Panc1 (cell line): Measurements from ENCODE around the gene OBP2A. TPM values are rescaled to one million over a fixed set of nuclear protein-coding genes. Genes with fewer than 3 reads are reported as not detected.

Experiments
- ATAC-seq: fragments of 200-7000 bp; cut with Tn5 transposase; 2 replicates; pipeline ENCODE4 v1.9.1; 2020; ENCODE audit warnings: mild to moderate bottlenecking, moderate library complexity
- BruUV-seq: library from RNA; stranded (reverse); fragments of 400-500 nt; replicated peaks from 2 replicates; lab custom pipeline; 2021; lab: Mats Ljungman, UMichigan
- CTCF ChIA-PET: fragments of 300-600 bp; sonication (Branson Sonifier 250); formaldehyde crosslinking; loops from one replicate; lab custom pipeline; 2022; ENCODE audit warnings: antibody characterized with exemption; lab: Charles Lee
- POLR2A ChIA-PET: fragments of 300-600 bp; sonication (Branson Sonifier 250); formaldehyde crosslinking; loops from one replicate; lab custom pipeline; 2022; ENCODE audit warnings: antibody characterized with exemption; lab: Charles Lee
- DNase-seq: peaks from one replicate; pipeline ENCODE4 v3.0.0-alpha.2; 2010; ENCODE audit warnings: low read depth, low spot score
- H3K27ac ChIP-seq: 2 replicates; pipeline ENCODE4 v1.5.1; 2011; ENCODE audit warnings: mild to moderate bottlenecking, low read length, inconsistent platforms
- H3K27me3 ChIP-seq: fragments of 200-500 bp; sonication (Bioruptor generic); 2 replicates; pipeline ENCODE4 v1.6.0; 2014; ENCODE audit warnings: low read length, inconsistent platforms; ENCODE audit not compliant: control insufficient read depth, insufficient read depth
- H3K36me3 ChIP-seq: fragments of 200-500 bp; sonication (Bioruptor generic); 2 replicates; pipeline ENCODE4 v1.5.1; 2014; ENCODE audit warnings: inconsistent platforms, mild to moderate bottlenecking, low read length, moderate library complexity; ENCODE audit not compliant: control insufficient read depth, insufficient read depth
- H3K4me1 ChIP-seq: 2 replicates; pipeline ENCODE4 v1.5.1; 2011; ENCODE audit warnings: inconsistent platforms, mild to moderate bottlenecking, low read length, moderate library complexity; ENCODE audit not compliant: control insufficient read depth, insufficient read depth
- H3K4me3 ChIP-seq, 2 experiments: 2 replicates each; pipeline ENCODE4 v1.5.1; 2011 to 2012; ENCODE audit warnings: low read depth in 2 of 2, low read length in 2 of 2, mild to moderate bottlenecking in 2 of 2, inconsistent platforms in 1 of 2, moderate library complexity in 1 of 2
- H3K9me3 ChIP-seq: fragments of 200-500 bp; sonication (Bioruptor generic); 2 replicates; pipeline ENCODE4 v1.5.1; 2014; ENCODE audit warnings: low read depth, mild to moderate bottlenecking, inconsistent platforms, low read length, moderate library complexity; ENCODE audit not compliant: control insufficient read depth, insufficient read depth
- POLR2AphosphoS5 ChIP-seq: IDR thresholded peaks from 2 replicates; pipeline ENCODE4 v1.6.1; 2012; ENCODE audit warnings: mild to moderate bottlenecking, low read depth, low read length, moderate library complexity
- REST ChIP-seq, 2 experiments: IDR thresholded peaks; 2 replicates each; pipeline ENCODE4 v1.6.1; 2011 to 2012; ENCODE audit warnings: low read depth in 2 of 2, control low read depth in 1 of 2, low read length in 1 of 2, mild to moderate bottlenecking in 1 of 2, moderate library complexity in 1 of 2; ENCODE audit not compliant: insufficient read depth in 1 of 2
- SIN3A ChIP-seq: IDR thresholded peaks from 2 replicates; pipeline ENCODE4 v1.6.1; 2012; ENCODE audit warnings: low read depth, mild to moderate bottlenecking, low read length, moderate library complexity, borderline replicate concordance; ENCODE audit not compliant: insufficient read depth
- TCF7L2 ChIP-seq: IDR thresholded peaks from 2 replicates; pipeline ENCODE4 v1.6.1; 2011; ENCODE audit warnings: mild to moderate bottlenecking, low read depth, low read length, inconsistent platforms
- in situ Hi-C: cut with HindIII; loops from 2 replicates; pipeline ENCODE4 v1.10.0; 2016; ENCODE audit warnings: low sequenced_read_pairs, low pct_unique_long_range_greater_than_20kb
- intact Hi-C: fragments of 100-400 bp; cut with micrococcal nuclease; formaldehyde crosslinking; loops from one replicate; pipeline ENCODE4 v1.10.0; 2022; ENCODE audit not compliant: unreplicated experiment
- total RNA-seq: library from RNA; stranded (reverse); gene quantifications from one replicate; pipeline ENCODE4 v1.2.1, GENCODE V29; 2021; ENCODE audit not compliant: unreplicated experiment
- TF ChIP-seq, protein P1 (sequence below): fragments of 450-650 bp; IDR thresholded peaks from 2 replicates; pipeline ENCODE4 v1.5.1; 2017; ENCODE audit warnings: mild to moderate bottlenecking

The OBP2A gene
- total RNA-seq, 1 experiment from 2014 or later = not detected

DNA sequence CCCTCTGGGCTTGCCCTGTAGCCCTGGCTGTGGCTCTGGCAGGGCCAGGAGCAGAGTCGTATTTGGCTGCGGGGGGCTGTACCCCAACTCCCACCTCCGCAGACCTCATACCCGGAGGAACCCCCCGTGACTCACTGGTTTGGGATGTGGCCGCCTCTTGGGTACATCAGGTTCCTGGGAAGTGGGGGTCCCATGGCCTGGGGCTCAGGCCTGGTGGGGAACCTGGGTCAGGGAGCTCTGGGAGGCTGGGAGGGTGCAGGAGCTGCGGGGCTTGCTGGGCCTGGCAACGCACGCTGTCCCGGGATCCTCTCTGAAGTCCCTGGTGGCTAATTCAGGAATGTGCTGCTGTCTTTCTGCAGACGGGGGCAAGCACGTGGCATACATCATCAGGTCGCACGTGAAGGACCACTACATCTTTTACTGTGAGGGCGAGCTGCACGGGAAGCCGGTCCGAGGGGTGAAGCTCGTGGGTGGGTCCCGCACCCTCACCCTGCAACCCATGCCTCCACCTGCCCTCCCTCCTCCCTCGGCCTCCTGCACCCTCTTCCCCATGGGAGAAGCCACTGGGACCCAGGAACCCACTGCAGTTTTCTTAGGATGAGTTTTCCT, 22.3 kb upstream of the OBP2A start:
- TF ChIP-seq TCF7L2 (no peak), SIN3A (no peak), REST (IDR thresholded peaks at IDR 0.05; ENCODE audit: insufficient read depth in 1 of 2, low read depth in 2 of 2, low read length in 1 of 2) (no peak), POLR2AphosphoS5 (no peak)
- TF ChIP-seq, protein P1, sequence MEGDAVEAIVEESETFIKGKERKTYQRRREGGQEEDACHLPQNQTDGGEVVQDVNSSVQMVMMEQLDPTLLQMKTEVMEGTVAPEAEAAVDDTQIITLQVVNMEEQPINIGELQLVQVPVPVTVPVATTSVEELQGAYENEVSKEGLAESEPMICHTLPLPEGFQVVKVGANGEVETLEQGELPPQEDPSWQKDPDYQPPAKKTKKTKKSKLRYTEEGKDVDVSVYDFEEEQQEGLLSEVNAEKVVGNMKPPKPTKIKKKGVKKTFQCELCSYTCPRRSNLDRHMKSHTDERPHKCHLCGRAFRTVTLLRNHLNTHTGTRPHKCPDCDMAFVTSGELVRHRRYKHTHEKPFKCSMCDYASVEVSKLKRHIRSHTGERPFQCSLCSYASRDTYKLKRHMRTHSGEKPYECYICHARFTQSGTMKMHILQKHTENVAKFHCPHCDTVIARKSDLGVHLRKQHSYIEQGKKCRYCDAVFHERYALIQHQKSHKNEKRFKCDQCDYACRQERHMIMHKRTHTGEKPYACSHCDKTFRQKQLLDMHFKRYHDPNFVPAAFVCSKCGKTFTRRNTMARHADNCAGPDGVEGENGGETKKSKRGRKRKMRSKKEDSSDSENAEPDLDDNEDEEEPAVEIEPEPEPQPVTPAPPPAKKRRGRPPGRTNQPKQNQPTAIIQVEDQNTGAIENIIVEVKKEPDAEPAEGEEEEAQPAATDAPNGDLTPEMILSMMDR = no peak
- Histone ChIP-seq H3K9me3 (no peaks in the 10 kb centered on the region), H3K4me1 (no peaks in the 10 kb centered on the region), H3K27ac (no peak overlapping the region), H3K27me3 (no peaks in the 10 kb centered on the region), H3K36me3 (no peaks in the 10 kb centered on the region), H3K4me3 (no peak overlapping the region)
- intact Hi-C loops (no loop called here), in situ Hi-C loops (no loop called here)
- CTCF ChIA-PET = no interaction called here
- POLR2A ChIA-PET = no interaction called here
- BruUV-seq = no TSS peak
- ATAC-seq (no peak; the same call in 1 of the 2 replicates), DNase-seq (no peak)

GRCh38 chr9:135524130-135524861, 21.6 kb upstream of the OBP2A start:
- H3K9me3 ChIP-seq = no peaks in the 10 kb centered on the region
- H3K4me3 ChIP-seq = no peak overlapping the region
- H3K27ac ChIP-seq = no peak overlapping the region
- ChIA-PET CTCF (no interaction called here), POLR2A (no interaction called here)
- H3K36me3 ChIP-seq = no peaks in the 10 kb centered on the region
- H3K27me3 ChIP-seq = no peaks in the 10 kb centered on the region
- no peaks in the 10 kb centered on the region for H3K4me1 ChIP-seq
- DNase-seq (no peak), ATAC-seq (peak; percentile 32; the same call in 1 of the 2 replicates)
- BruUV-seq = no TSS peak
- intact Hi-C loops (no loop called here), in situ Hi-C loops (no loop called here)
- TF ChIP-seq POLR2AphosphoS5 (no peak), REST (IDR thresholded peaks at IDR 0.05; ENCODE audit: insufficient read depth in 1 of 2, low read depth in 2 of 2, low read length in 1 of 2) (no peak), TCF7L2 (no peak), SIN3A (no peak)
- TF ChIP-seq, protein P1 = no peak
